MCF 10A (cell line): ENCODE data around the gene UPF1. TPM values are rescaled to one million over a fixed set of nuclear protein-coding genes. Genes with fewer than 3 reads are reported as not detected.

Experiments used
- BruUV-seq: library from RNA; stranded (reverse); fragments of 400-500 nt; replicated peaks from 2 replicates; lab custom pipeline; 2021; lab: Mats Ljungman, UMichigan
- CTCF ChIA-PET: fragments of 300-600 bp; sonication (Branson Sonifier 250); formaldehyde crosslinking; extraction: SDS; loops from one replicate; lab custom pipeline; 2021; ENCODE audit warnings: antibody characterized with exemption, inconsistent platforms; lab: Yijun Ruan, JAX
- POLR2A ChIA-PET: fragments of 300-600, 350-650 bp; sonication (Branson Sonifier 250); formaldehyde crosslinking; extraction: SDS; loops from one replicate; lab custom pipeline; 2020; ENCODE audit warnings: antibody characterized with exemption, inconsistent platforms; lab: Yijun Ruan, JAX
- DNase-seq: peaks from one replicate; pipeline ENCODE4 v3.0.0-alpha.2; 2018; ENCODE audit not compliant: unreplicated experiment
- H3K27ac Mint-ChIP-seq: one replicate; pipeline ENCODE4 v1.8.0; 2022; ENCODE audit warnings: mild to moderate bottlenecking, low read depth, mixed read lengths; ENCODE audit not compliant: unreplicated experiment
- H3K27me3 Mint-ChIP-seq: one replicate; pipeline ENCODE4 v1.8.0; 2022; ENCODE audit warnings: mixed read lengths; ENCODE audit not compliant: insufficient read depth, unreplicated experiment
- H3K36me3 Mint-ChIP-seq: one replicate; pipeline ENCODE4 v1.8.0; 2022; ENCODE audit warnings: mild to moderate bottlenecking, moderate library complexity, mixed read lengths; ENCODE audit not compliant: insufficient read depth, unreplicated experiment
- H3K4me1 Mint-ChIP-seq: one replicate; pipeline ENCODE4 v1.8.0; 2022; ENCODE audit warnings: mixed read lengths; ENCODE audit not compliant: insufficient read depth, unreplicated experiment
- H3K4me3 Mint-ChIP-seq: one replicate; pipeline ENCODE4 v1.8.0; 2022; ENCODE audit warnings: mild to moderate bottlenecking, moderate library complexity, mixed read lengths; ENCODE audit not compliant: unreplicated experiment
- H3K9me3 Mint-ChIP-seq: one replicate; pipeline ENCODE4 v1.8.0; 2022; ENCODE audit warnings: mixed read lengths; ENCODE audit not compliant: unreplicated experiment
- intact Hi-C: fragments of 100-400 bp; cut with micrococcal nuclease; formaldehyde crosslinking; loops from 2 replicates; pipeline ENCODE4 v1.14.1; 2022
- total RNA-seq: library from RNA; stranded (reverse); gene quantifications from 2 replicates; pipeline ENCODE4 v1.2.3, GENCODE V29; 2022
- TF ChIP-seq, protein P1 (sequence below): fragments of 200-600 bp; IDR thresholded peaks from one replicate; pipeline ENCODE4 v1.8.0; 2022; ENCODE audit warnings: antibody characterized with exemption, mild to moderate bottlenecking; ENCODE audit not compliant: unreplicated experiment

The UPF1 gene
- total RNA-seq, 1 experiment from 2014 or later, result 79.8 TPM

DNA sequence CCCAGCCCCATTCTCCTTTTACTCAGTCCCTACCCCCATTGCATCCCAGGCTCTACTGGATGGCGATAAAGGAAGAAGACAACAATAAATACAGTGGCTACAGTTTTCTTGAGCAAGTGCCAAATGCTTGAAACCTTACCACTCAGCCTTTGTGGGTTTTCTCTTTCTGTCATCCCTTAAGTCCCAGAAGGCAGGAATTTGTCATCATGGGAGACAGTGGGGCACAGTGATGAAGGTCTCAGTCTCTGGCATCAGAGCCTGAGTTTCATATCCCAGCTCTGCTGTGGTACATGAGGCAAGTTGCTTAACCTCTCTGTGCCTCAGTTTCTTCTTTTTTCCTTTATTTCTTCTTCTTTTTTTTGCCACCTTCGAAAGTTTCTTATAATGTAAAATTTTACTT lies 35.5 kb upstream of the UPF1 start:
- Mint-ChIP-seq H3K36me3 (no peaks in the 10 kb centered on the region), H3K4me1 (no peaks in the 10 kb centered on the region), H3K27ac (no peak overlapping the region), H3K4me3 (no peak overlapping the region), H3K9me3 (no peaks in the 10 kb centered on the region), H3K27me3 (peaks cover 31% of the 10 kb centered on the region)
- TF ChIP-seq, protein P1, sequence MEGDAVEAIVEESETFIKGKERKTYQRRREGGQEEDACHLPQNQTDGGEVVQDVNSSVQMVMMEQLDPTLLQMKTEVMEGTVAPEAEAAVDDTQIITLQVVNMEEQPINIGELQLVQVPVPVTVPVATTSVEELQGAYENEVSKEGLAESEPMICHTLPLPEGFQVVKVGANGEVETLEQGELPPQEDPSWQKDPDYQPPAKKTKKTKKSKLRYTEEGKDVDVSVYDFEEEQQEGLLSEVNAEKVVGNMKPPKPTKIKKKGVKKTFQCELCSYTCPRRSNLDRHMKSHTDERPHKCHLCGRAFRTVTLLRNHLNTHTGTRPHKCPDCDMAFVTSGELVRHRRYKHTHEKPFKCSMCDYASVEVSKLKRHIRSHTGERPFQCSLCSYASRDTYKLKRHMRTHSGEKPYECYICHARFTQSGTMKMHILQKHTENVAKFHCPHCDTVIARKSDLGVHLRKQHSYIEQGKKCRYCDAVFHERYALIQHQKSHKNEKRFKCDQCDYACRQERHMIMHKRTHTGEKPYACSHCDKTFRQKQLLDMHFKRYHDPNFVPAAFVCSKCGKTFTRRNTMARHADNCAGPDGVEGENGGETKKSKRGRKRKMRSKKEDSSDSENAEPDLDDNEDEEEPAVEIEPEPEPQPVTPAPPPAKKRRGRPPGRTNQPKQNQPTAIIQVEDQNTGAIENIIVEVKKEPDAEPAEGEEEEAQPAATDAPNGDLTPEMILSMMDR, result no peak
- CTCF ChIA-PET, result interaction anchor here (0.5 to 1.0 kb wide), 3 partner anchors 24 to 50 kb away, joined by 4 read pairs; no protein-coding TSS in a partner anchor
- BruUV-seq, result no TSS peak
- intact Hi-C loops, result no loop called here
- DNase-seq, result no peak
- POLR2A ChIA-PET, result no interaction called here

GRCh38 chr19:18798384-18799352 lies 33.1 kb upstream of the UPF1 start:
- ChIA-PET CTCF (interaction anchor here (0.6 to 0.8 kb wide), 5 partner anchors 46 to 198 kb away, joined by 3 read pairs; no protein-coding TSS in a partner anchor), POLR2A (no interaction called here)
- no TSS peak for BruUV-seq
- Mint-ChIP-seq H3K27ac (no peak overlapping the region), H3K36me3 (no peaks in the 10 kb centered on the region), H3K27me3 (peaks cover 14% of the 10 kb centered on the region), H3K4me3 (no peak overlapping the region), H3K4me1 (no peaks in the 10 kb centered on the region), H3K9me3 (no peaks in the 10 kb centered on the region)
- intact Hi-C loops, result no loop called here
- TF ChIP-seq, protein P1, result no peak
- DNase-seq, result no peak

DNA sequence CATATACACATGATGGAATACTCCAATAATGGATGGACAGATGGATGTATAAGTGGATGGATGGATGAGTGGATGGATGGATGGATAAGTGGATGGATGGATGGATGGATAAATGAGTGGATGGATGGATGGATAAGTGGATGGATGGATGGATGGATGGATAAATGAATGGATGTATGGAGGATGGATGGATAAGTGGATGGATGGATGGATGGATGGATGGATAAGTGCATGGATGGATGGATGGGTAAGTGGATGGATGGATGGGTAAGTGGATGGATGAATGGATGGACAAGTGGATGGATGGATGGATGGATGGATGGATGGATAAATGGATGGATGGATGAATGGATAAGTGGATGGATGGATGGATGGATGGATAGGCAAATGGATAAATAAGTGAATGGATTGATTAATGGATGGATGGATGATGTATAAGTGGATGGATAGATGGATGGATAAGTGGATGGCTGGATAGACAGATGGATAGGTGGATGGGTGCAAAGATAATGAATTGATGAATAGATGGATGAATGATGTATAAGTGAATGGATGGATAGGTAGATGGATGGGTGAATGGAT lies 32.3 kb upstream of the UPF1 start:
- Mint-ChIP-seq H3K4me1 (no peaks in the 10 kb centered on the region), H3K9me3 (no peaks in the 10 kb centered on the region), H3K4me3 (no peak overlapping the region), H3K36me3 (no peaks in the 10 kb centered on the region), H3K27me3 (peaks cover 14% of the 10 kb centered on the region), H3K27ac (no peak overlapping the region)
- intact Hi-C loops, result no loop called here
- BruUV-seq, result no TSS peak
- TF ChIP-seq, protein P1, result no peak
- CTCF ChIA-PET, result interaction anchor here (0.7 kb wide), 1 partner anchor 46 kb away, joined by 3 read pairs; no protein-coding TSS in a partner anchor
- POLR2A ChIA-PET, result no interaction called here
- DNase-seq, result no peak

DNA sequence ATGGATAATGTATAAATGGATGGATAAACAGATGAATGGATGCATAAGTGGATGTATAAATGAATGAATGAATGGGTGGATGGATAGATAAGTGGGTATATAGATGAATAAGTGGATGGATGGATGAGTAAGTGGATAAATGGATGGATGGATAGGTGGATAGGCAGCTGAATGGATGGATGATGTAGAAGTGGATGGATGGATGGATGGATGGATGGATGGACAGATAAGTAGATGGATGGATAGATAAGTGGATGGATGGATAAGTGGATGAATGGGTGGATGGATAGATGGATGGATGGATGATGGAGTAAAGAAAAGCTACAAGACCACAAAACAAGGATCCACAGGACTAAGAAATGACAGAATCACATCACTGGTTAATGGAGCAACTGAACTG lies 31.7 kb upstream of the UPF1 start:
- Mint-ChIP-seq H3K4me1 (no peaks in the 10 kb centered on the region), H3K27me3 (peaks cover 14% of the 10 kb centered on the region), H3K4me3 (no peak overlapping the region), H3K27ac (no peak overlapping the region), H3K36me3 (no peaks in the 10 kb centered on the region), H3K9me3 (no peaks in the 10 kb centered on the region)
- TF ChIP-seq, protein P1, result no peak
- intact Hi-C loops, result no loop called here
- BruUV-seq, result no TSS peak
- DNase-seq, result no peak
- ChIA-PET CTCF (no interaction called here), POLR2A (no interaction called here)
